H1 (cell line): ENCODE results near the gene CCDC92B. TPM values are rescaled to one million over a fixed set of nuclear protein-coding genes. Genes with fewer than 3 reads are reported as not detected.

Source experiments
- CTCF ChIA-PET: fragments of 300-600 bp; sonication (Branson Sonifier 250); formaldehyde crosslinking; loops from one replicate; lab custom pipeline; 2021; ENCODE audit not compliant: partially characterized antibody; lab: Charles Lee
- POLR2A ChIA-PET: fragments of 300-600 bp; sonication (Branson Sonifier 250); formaldehyde crosslinking; loops from one replicate; lab custom pipeline; 2021; ENCODE audit warnings: inconsistent platforms; ENCODE audit not compliant: partially characterized antibody; lab: Charles Lee
- DNase-seq, 2 experiments: peaks; one replicate each; pipeline versions ENCODE4 v3.0.0 to v3.0.0-alpha.2; 2010 to 2022; ENCODE audit warnings: low spot score in 2 of 2, low read depth in 1 of 2, mixed read lengths in 1 of 2
- FAIRE-seq: peaks from 2 replicates; lab custom pipeline; 2011; peaks lifted over from hg19 to GRCh38; lab: Jason Lieb, UNC
- H2AFZ ChIP-seq: 2 replicates; pipeline ENCODE4 v1.8.1; 2012; ENCODE audit warnings: low read length, inconsistent platforms
- H2AK5ac ChIP-seq: 2 replicates; pipeline ENCODE4 v1.6.1; 2013; ENCODE audit warnings: low read depth, low read length
- H2BK120ac ChIP-seq: replicated peaks from 2 replicates; pipeline ENCODE3; 2013; ENCODE audit warnings: low read depth, low read length, inconsistent platforms
- H2BK12ac ChIP-seq: 2 replicates; pipeline ENCODE4 v1.6.1; 2013; ENCODE audit warnings: low read depth, low read length
- H2BK15ac ChIP-seq: 2 replicates; pipeline ENCODE4 v1.6.1; 2013; ENCODE audit warnings: low read length
- H2BK20ac ChIP-seq: 2 replicates; pipeline ENCODE4 v1.6.1; 2013; ENCODE audit warnings: low read length
- H2BK5ac ChIP-seq: 2 replicates; pipeline ENCODE4 v1.6.1; 2013; ENCODE audit warnings: low read depth, low read length
- H3K14ac ChIP-seq: 2 replicates; pipeline ENCODE4 v1.6.1; 2013; ENCODE audit warnings: inconsistent platforms; ENCODE audit not compliant: insufficient read length
- H3K18ac ChIP-seq: 2 replicates; pipeline ENCODE4 v1.6.1; 2013; ENCODE audit warnings: low read length; ENCODE audit errors: extremely low read depth
- H3K23ac ChIP-seq: 2 replicates; pipeline ENCODE4 v1.6.1; 2013; ENCODE audit warnings: inconsistent platforms; ENCODE audit not compliant: insufficient read length
- H3K23me2 ChIP-seq: 2 replicates; pipeline ENCODE4 v1.6.1; 2013; ENCODE audit warnings: low read depth, low read length
- H3K27ac ChIP-seq: 2 replicates; pipeline ENCODE4 v1.6.1; 2011; ENCODE audit warnings: low read depth, low read length, inconsistent platforms
- H3K27me3 ChIP-seq, 4 experiments: replicated peaks in 1 of 4; 1 replicate in 1 of 4; 2 replicates in 3 of 4; pipeline versions ENCODE4 v1.6.1 to v1.8.1; 2011 to 2013; ENCODE audit warnings: low read length in 3 of 4, mild to moderate bottlenecking in 3 of 4, inconsistent platforms in 2 of 4, mixed read lengths in 2 of 4, moderate library complexity in 1 of 4; ENCODE audit not compliant: control insufficient read depth in 3 of 4, insufficient read depth in 3 of 4; ENCODE audit errors: extremely low read depth in 1 of 4
- H3K36me3 ChIP-seq, 4 experiments: 2 replicates each; pipeline versions ENCODE4 v1.6.1 to v1.8.1; 2011 to 2013; ENCODE audit warnings: mild to moderate bottlenecking in 4 of 4, low read length in 3 of 4, moderate library complexity in 2 of 4, control low read depth in 1 of 4, inconsistent platforms in 1 of 4; ENCODE audit not compliant: insufficient read depth in 4 of 4, control insufficient read depth in 2 of 4
- H3K4ac ChIP-seq: replicated peaks from 2 replicates; pipeline ENCODE3; 2013; ENCODE audit warnings: low read length, low read depth, mixed read lengths, inconsistent platforms; ENCODE audit not compliant: insufficient read length
- H3K4me1 ChIP-seq, 4 experiments: replicated peaks in 1 of 4; 1 replicate in 1 of 4; 2 replicates in 3 of 4; pipeline versions ENCODE4 v1.6.1 to v1.8.1; 2011 to 2013; ENCODE audit warnings: low read length in 3 of 4, inconsistent platforms in 2 of 4, mixed read lengths in 1 of 4; ENCODE audit not compliant: insufficient read depth in 4 of 4, control insufficient read depth in 3 of 4
- H3K4me2 ChIP-seq, 2 experiments: 2 replicates each; pipeline versions ENCODE4 v1.6.1 to v1.8.1; 2011 to 2013; ENCODE audit warnings: low read depth in 2 of 2, low read length in 2 of 2, control low read depth in 1 of 2, inconsistent platforms in 1 of 2, mild to moderate bottlenecking in 1 of 2; ENCODE audit not compliant: insufficient read depth in 1 of 2
- H3K4me3 ChIP-seq, 4 experiments: fragments of 200-600, 300-600 bp in 1 of 4; sonication (generic), shearing (Covaris generic), sonication (Bioruptor Twin) in 1 of 4; 2 replicates each; pipeline versions ENCODE4 v1.5.1 to v1.8.1; 2011 to 2016; ENCODE audit warnings: low read length in 4 of 4, low read depth in 3 of 4, control low read depth in 2 of 4, inconsistent platforms in 2 of 4, mild to moderate bottlenecking in 2 of 4, mixed read lengths in 1 of 4, moderate library complexity in 1 of 4; ENCODE audit not compliant: insufficient read depth in 2 of 4; ENCODE audit errors: extremely low read depth in 1 of 4
- H3K56ac ChIP-seq: replicated peaks from 2 replicates; pipeline ENCODE3; 2013; ENCODE audit warnings: low read depth, mild to moderate bottlenecking, mixed read lengths, low read length, inconsistent platforms; ENCODE audit not compliant: insufficient read length
- H3K79me1 ChIP-seq: 2 replicates; pipeline ENCODE4 v1.6.1; 2013; ENCODE audit warnings: low read depth, low read length, control low read depth
- H3K79me2 ChIP-seq, 2 experiments: 2 replicates each; pipeline versions ENCODE4 v1.6.1 to v1.8.1; 2012 to 2013; ENCODE audit warnings: low read length in 2 of 2, mild to moderate bottlenecking in 2 of 2, inconsistent platforms in 1 of 2; ENCODE audit not compliant: insufficient read depth in 2 of 2, control insufficient read depth in 1 of 2
- H3K9ac ChIP-seq, 4 experiments: replicated peaks in 1 of 4; 1 replicate in 1 of 4; 2 replicates in 3 of 4; pipeline versions ENCODE4 v1.6.1 to v1.8.1; 2011 to 2013; ENCODE audit warnings: low read depth in 3 of 4, low read length in 3 of 4, control low read depth in 2 of 4, mild to moderate bottlenecking in 2 of 4, moderate library complexity in 2 of 4, inconsistent platforms in 1 of 4; ENCODE audit errors: extremely low read depth in 1 of 4
- H3K9me3 ChIP-seq, 2 experiments: 2 replicates each; pipeline versions ENCODE4 v1.6.1 to v1.8.1; 2012 to 2013; ENCODE audit warnings: mild to moderate bottlenecking in 2 of 2, moderate library complexity in 2 of 2, control low read depth in 1 of 2, inconsistent platforms in 1 of 2, low read depth in 1 of 2, low read length in 1 of 2, mixed read lengths in 1 of 2; ENCODE audit not compliant: insufficient read depth in 2 of 2
- H4K20me1 ChIP-seq, 2 experiments: replicated peaks in 1 of 2; 2 replicates each; pipeline versions ENCODE3 to v1.8.1; 2011 to 2013; ENCODE audit warnings: inconsistent platforms in 2 of 2, low read length in 2 of 2, mild to moderate bottlenecking in 1 of 2; ENCODE audit not compliant: insufficient read depth in 2 of 2, control insufficient read depth in 1 of 2
- H4K5ac ChIP-seq: 2 replicates; pipeline ENCODE4 v1.6.1; 2013; ENCODE audit warnings: low read length, low read depth, mixed read lengths, inconsistent platforms; ENCODE audit not compliant: insufficient read length
- H4K8ac ChIP-seq: 2 replicates; pipeline ENCODE4 v1.8.0; 2013; ENCODE audit warnings: mild to moderate bottlenecking, moderate library complexity, low read length, inconsistent platforms; ENCODE audit not compliant: insufficient read depth; ENCODE audit errors: extremely low read depth
- H4K91ac ChIP-seq: replicated peaks from 2 replicates; pipeline ENCODE3; 2013; ENCODE audit warnings: low read length, mixed read lengths, inconsistent platforms; ENCODE audit not compliant: insufficient read length
- BCL11A ChIP-seq, 2 experiments: IDR thresholded peaks; one replicate each; pipeline ENCODE4 v1.6.1; 2011; ENCODE audit warnings: low read depth in 2 of 2, low read length in 2 of 2, mild to moderate bottlenecking in 2 of 2
- CTCF ChIP-seq, 3 experiments: IDR thresholded peaks; 1 replicate in 2 of 3; 2 replicates in 1 of 3; pipeline versions ENCODE4 v1.5.1 to v1.6.1; 2011; ENCODE audit warnings: low read length in 3 of 3, mild to moderate bottlenecking in 3 of 3, inconsistent platforms in 2 of 3, low read depth in 1 of 3, moderate library complexity in 1 of 3; ENCODE audit not compliant: insufficient read depth in 1 of 3; ENCODE audit errors: control extremely low read depth in 1 of 3
- E2F6 ChIP-seq: IDR thresholded peaks from 2 replicates; pipeline ENCODE4 v1.6.1; 2012; ENCODE audit warnings: inconsistent platforms
- HDAC6 ChIP-seq: IDR thresholded peaks from one replicate; pipeline ENCODE4 v1.7.1; 2012; ENCODE audit warnings: low read depth, mild to moderate bottlenecking, inconsistent platforms, low read length, moderate library complexity
- JUN ChIP-seq: IDR thresholded peaks from 2 replicates; pipeline ENCODE4 v1.6.1; 2011; ENCODE audit warnings: low read depth, mild to moderate bottlenecking, improper control_type of control experiment, low read length
- RBBP5 ChIP-seq: IDR thresholded peaks from 2 replicates; pipeline ENCODE4 v1.7.1; 2012; ENCODE audit warnings: low read depth, mild to moderate bottlenecking, inconsistent platforms, low read length, moderate library complexity, borderline replicate concordance
- SAP30 ChIP-seq: fragments of 300-600 bp; sonication (generic); IDR thresholded peaks from 2 replicates; pipeline ENCODE4 v1.7.1; 2012; ENCODE audit warnings: low read length, moderate library complexity, mild to moderate bottlenecking, inconsistent platforms; ENCODE audit not compliant: insufficient read depth, insufficient replicate concordance
- SIX5 ChIP-seq: IDR thresholded peaks from 2 replicates; pipeline ENCODE4 v1.6.1; 2011; ENCODE audit warnings: mild to moderate bottlenecking, low read depth, low read length
- WGBS, 2 experiments: shearing (Covaris generic) in 1 of 2; methylation state at CpG; one replicate each; pipeline versions ENCODE4 v1.1.6 to v1.1.7; 2013 to 2015; ENCODE audit warnings: low lambda C conversion rate in 2 of 2, mixed read lengths in 2 of 2, inconsistent platforms in 1 of 2, low coverage in 1 of 2, missing lambda C conversion rate in 1 of 2; ENCODE audit not compliant: insufficient replicate concordance in 2 of 2, insufficient coverage in 1 of 2, insufficient read length in 1 of 2; ENCODE audit errors: extremely low coverage in 1 of 2, missing lambda C conversion rate in 1 of 2; 5-methylcytosine and 5-hydroxymethylcytosine counted together
- polyA plus RNA-seq, 7 experiments: library from polyadenylated mRNA; depleted of rRNA in 3 of 7; stranded (reverse) in 5 of 7; unstranded in 2 of 7; fragments of >200 nt in 5 of 7; fragments of 200-250 nt in 2 of 7; gene quantifications; 1 replicate in 5 of 7; 2 replicates in 1 of 7; 4 replicates in 1 of 7; pipeline versions ENCODE4 v1.2.1 to v1.2.3, GENCODE V29; 2011 to 2013; ENCODE audit warnings: missing spikeins in 2 of 7, mixed read lengths in 2 of 7
- total RNA-seq: library from RNA; stranded (reverse); fragmentation: NEBNext Ultra II Directional; extraction: Animal tissue kit (Norgen Biotek cat#: 25700); gene quantifications from 2 replicates; pipeline ENCODE4 v1.2.1, GENCODE V29; 2021

The CCDC92B gene
- total and polyA plus RNA-seq, 2 of the 8 experiments (the other 6 are each of a cell fraction or from before 2014, with no cell fraction given) = 5.5 to 12.1 TPM

GRCh38 chr17:2783310-2784030 is 34.0 kb upstream of the CCDC92B start:
- Histone ChIP-seq H3K4me1 (no peaks in the 10 kb centered on the region; a peak in 1 of 7 replicates), H2BK15ac (no peak overlapping the region), H2BK120ac (no peak overlapping the region), H3K79me2 (no peaks in the 10 kb centered on the region), H3K79me1 (no peaks in the 10 kb centered on the region; the same call in 1 of the 2 replicates), H3K23ac (no peak overlapping the region), H3K27me3 (no peaks in the 10 kb centered on the region), H3K14ac (no peak overlapping the region), H2AK5ac (no peak overlapping the region), H2BK12ac (no peak overlapping the region), H2AFZ (no peak overlapping the region), H2BK5ac (no peak overlapping the region), H3K18ac (no peak overlapping the region), H4K8ac (no peak overlapping the region), H3K4me2 (no peak overlapping the region), H4K5ac (no peak overlapping the region), H3K9me3 (no peaks in the 10 kb centered on the region), H4K91ac (no peak overlapping the region), H3K4me3 (no peak overlapping the region), H3K36me3 (no peaks in the 10 kb centered on the region), H3K23me2 (0 out of 2 replicates have a peak, but pooled peaks cover under 1% of the 10 kb centered on the region), H3K9ac (no peak overlapping the region), H3K56ac (no peak overlapping the region), H2BK20ac (no peak overlapping the region), H3K4ac (no peak overlapping the region), H4K20me1 (peaks cover 0 to 4% of the 10 kb centered on the region in 2 experiments), H3K27ac (no peak overlapping the region)
- ChIA-PET CTCF (interaction anchor here (0.6 to 2.3 kb wide), 11 partner anchors 8 to 954 kb away, joined by 3 to 6 read pairs (median 4); no protein-coding TSS in a partner anchor), POLR2A (interaction anchor here (1.4 kb wide), 1 partner anchor 62 kb away, joined by 3 read pairs; no protein-coding TSS in a partner anchor)
- FAIRE-seq = no peak
- DNase-seq = no peak
- 89% methylated on average over 4 of the region's 4 CpGs; no CpG with 5 or more reads in 1 of the 2 experiments for WGBS, 2 experiments
- no peak for TF ChIP-seq CTCF (IDR thresholded peaks at IDR 0.05; ENCODE audit: control extremely low read depth in 1 of 3, insufficient read depth in 1 of 3, low read depth in 1 of 3, low read length in 3 of 3)
- no peak for TF ChIP-seq E2F6
- no peak for TF ChIP-seq JUN
- TF ChIP-seq HDAC6 = no peak
- no peak for TF ChIP-seq RBBP5
- TF ChIP-seq BCL11A (IDR thresholded peaks at IDR 0.05; ENCODE audit: low read depth in 2 of 2, low read length in 2 of 2) = no peak
- no peak for TF ChIP-seq SAP30
- TF ChIP-seq SIX5 = no peak
